ENCODE results near the gene HAND2. TPM values are rescaled to one million over a fixed set of nuclear protein-coding genes. Genes with fewer than 3 reads are reported as not detected.

HAND2 gene
- total RNA-seq, 1 experiment from 2014 or later = 0.17 TPM

- DNase-seq (ENCODE audit: low read depth) = peak; percentile 45
Observed at GRCh38 chr4:173478201-173478912, 51.7 kb downstream of the HAND2 start.

GRCh38 chr4:173477016-173477415, 53.0 kb downstream of the HAND2 start:
- peak; percentile 50 for DNase-seq (ENCODE audit: low read depth)

Other genes with a start within 250 kb of the HAND2 start
- gene HMGB2, start 195.9 kb downstream of the HAND2 start, total RNA-seq (2014; rRNA removed) = 167 and 213 TPM in 2 replicates
- gene SAP30, start 159.3 kb downstream of the HAND2 start, total RNA-seq (2014; rRNA removed) = 42.7 and 58.7 TPM in 2 replicates
- gene SCRG1, start 131.1 kb downstream of the HAND2 start, total RNA-seq (2014; rRNA removed) = not detected in 2 replicates

All from LHCN-M2 (cell line).